ENCODE measurements around the gene E2F1. TPM values are rescaled to one million over a fixed set of nuclear protein-coding genes. Genes with fewer than 3 reads are reported as not detected.

The E2F1 gene
- total and polyA plus RNA-seq, 8 donors, result 2.3 to 24.9 (median 4.6) TPM

DNA sequence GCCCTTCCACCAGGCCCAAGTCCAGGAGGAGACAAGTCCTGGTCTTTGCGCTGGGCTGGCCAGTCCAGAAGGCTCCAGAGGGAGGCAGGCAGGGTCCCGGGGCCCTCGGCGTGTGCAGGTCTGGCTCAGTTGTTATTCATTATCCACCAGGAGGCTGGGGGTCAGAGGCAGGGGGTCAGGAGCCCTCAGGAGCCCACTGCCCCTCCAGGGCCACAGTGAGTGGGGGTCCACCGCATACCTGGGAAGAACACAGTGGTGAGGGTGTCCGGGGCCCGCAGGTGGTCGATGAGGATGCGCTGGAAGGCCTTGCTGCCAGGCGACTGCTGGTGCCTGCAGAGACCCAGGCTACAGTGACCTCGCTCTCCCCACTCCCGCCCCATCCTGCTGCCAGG is 28.5 kb downstream of the E2F1 start:
- TF ChIP-seq POLR2AphosphoS5 (IDR thresholded peaks at IDR 0.05) (no peak), POLR2A (IDR thresholded peaks at IDR 0.05) (no peak), EP300 (IDR thresholded peaks at IDR 0.05) (no peak)
- TF ChIP-seq, protein P1, sequence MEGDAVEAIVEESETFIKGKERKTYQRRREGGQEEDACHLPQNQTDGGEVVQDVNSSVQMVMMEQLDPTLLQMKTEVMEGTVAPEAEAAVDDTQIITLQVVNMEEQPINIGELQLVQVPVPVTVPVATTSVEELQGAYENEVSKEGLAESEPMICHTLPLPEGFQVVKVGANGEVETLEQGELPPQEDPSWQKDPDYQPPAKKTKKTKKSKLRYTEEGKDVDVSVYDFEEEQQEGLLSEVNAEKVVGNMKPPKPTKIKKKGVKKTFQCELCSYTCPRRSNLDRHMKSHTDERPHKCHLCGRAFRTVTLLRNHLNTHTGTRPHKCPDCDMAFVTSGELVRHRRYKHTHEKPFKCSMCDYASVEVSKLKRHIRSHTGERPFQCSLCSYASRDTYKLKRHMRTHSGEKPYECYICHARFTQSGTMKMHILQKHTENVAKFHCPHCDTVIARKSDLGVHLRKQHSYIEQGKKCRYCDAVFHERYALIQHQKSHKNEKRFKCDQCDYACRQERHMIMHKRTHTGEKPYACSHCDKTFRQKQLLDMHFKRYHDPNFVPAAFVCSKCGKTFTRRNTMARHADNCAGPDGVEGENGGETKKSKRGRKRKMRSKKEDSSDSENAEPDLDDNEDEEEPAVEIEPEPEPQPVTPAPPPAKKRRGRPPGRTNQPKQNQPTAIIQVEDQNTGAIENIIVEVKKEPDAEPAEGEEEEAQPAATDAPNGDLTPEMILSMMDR (IDR thresholded peaks at IDR 0.05), result no peak
- Histone ChIP-seq H3K36me3 (peaks cover 27 to 48% (median 42%) of the 10 kb centered on the region in 4 donors), H3K4me1 (peaks cover 27 to 36% (median 33%) of the 10 kb centered on the region in 4 donors), H3K27me3 (no peaks in the 10 kb centered on the region), H3K27ac (no peak overlapping the region), H3K4me3 (no peak overlapping the region), H3K9me3 (no peaks in the 10 kb centered on the region)
- peak in 1 of 2 donors; percentile 5 for DNase-seq
- WGBS, 5 donors, result 91 to 99% (median 96%) methylated on average over 6 to 12 of the region's 12 CpGs
- intact Hi-C loops (cut with DNase I; ENCODE audit: low total_unique reads), result loop anchor here (5.0 kb wide), 1 partner anchor 205 kb away; no protein-coding TSS in a partner anchor

DNA sequence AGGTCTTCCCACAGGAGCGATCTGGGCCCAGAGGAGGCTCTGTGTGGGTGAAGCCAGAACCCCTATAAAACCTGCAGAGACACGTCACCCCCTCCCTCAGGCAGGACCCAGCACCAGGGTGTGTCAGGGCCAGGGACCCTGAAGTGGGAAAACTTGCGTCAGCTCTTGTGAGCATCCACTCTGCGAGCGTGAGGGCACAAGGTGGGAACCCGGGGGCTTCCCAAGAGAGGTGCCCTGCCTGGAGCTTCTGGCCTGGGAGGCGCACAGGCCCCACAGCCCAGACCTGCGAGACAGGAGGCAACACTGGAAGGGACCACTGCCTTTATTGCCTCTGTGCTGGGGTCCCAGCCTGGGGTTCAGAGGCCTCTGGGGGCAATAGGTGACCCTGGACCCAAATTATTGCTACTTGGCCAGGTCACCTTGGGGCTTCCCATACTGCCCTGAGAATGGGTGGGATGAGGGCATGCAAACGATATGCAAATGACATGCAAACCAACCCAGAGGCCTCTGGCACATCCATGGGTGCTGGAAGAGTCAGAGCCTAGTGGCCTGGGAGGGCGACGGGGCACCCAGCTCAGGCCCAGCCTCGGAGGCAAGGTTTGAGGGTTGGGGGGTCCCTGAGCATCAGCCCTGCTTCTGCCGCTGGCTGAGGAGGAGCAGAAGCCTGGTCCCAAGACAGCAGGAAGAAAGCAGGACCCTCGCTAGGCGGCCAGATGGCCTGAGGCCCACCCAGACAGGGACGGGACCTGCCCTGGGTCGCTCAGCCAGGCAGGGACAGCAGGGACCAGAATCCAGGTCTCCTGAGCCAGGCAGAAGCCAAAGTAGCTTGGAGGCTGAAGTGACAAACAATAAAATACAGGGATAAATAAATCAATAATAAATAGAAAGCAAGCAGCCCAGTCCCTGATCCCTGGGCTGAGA is 29.1 kb downstream of the E2F1 start:
- Histone ChIP-seq H3K36me3 (peaks cover 27 to 48% (median 42%) of the 10 kb centered on the region in 4 donors), H3K27me3 (no peaks in the 10 kb centered on the region), H3K27ac (no peak overlapping the region), H3K4me3 (no peak overlapping the region), H3K9me3 (no peaks in the 10 kb centered on the region), H3K4me1 (peaks cover 26 to 34% (median 31%) of the 10 kb centered on the region in 4 donors)
- WGBS, 5 donors, result 93 to 96% (median 95%) methylated on average over 14 to 17 of the region's 17 CpGs
- intact Hi-C loops (cut with DNase I; ENCODE audit: low total_unique reads), result loop anchor here (5.0 kb wide), 1 partner anchor 205 kb away; no protein-coding TSS in a partner anchor
- TF ChIP-seq POLR2AphosphoS5 (IDR thresholded peaks at IDR 0.05), result no peak
- no peak for TF ChIP-seq POLR2A (IDR thresholded peaks at IDR 0.05)
- no peak for TF ChIP-seq EP300 (IDR thresholded peaks at IDR 0.05)
- TF ChIP-seq, protein P1 (IDR thresholded peaks at IDR 0.05), result no peak
- DNase-seq, result peak in 1 of 2 donors; percentile 10

DNA sequence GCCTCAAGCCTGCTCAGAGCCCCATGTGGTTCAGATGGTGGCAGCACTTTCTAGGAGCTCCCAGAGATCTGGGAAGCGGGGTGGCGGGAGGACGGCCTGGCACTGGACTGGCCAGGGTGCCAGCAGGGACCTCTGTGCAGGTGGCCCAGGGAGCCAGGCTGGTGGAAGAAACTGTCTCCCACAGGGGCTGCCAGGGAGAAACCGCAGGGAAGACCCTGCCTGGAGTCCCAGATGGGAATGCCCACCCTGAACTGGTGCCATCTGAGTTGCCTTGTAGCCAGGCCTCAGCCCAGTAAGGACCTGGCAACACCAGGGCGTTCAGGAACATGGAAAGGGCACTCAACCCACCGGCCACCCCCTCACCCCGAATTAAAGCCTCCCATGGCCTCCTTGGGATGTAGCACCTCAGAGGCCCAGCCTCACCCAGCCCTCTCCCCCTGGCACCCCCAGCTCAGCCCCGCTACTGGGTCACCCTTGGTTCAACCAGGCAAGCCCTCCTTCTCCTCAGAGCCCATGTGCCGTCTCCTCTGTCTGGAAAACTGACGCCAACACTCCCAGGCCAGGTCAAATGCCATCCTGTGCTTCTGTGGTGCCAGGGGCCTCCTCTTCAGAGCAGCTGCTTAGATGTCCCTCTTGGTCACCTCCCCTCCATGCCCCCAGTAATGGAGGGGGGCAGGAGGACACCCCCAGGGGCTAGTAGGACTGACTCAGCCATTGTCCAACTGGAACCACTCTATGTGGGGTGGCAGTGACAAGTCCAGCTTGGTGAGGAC is 30.0 kb downstream of the E2F1 start:
- Histone ChIP-seq H3K4me1 (peaks cover 30 to 43% (median 38%) of the 10 kb centered on the region in 4 donors), H3K9me3 (no peaks in the 10 kb centered on the region), H3K27ac (no peak overlapping the region), H3K36me3 (peaks cover 27 to 48% (median 42%) of the 10 kb centered on the region in 4 donors), H3K4me3 (no peak overlapping the region), H3K27me3 (no peaks in the 10 kb centered on the region)
- 94 to 97% (median 95%) methylated on average over 6 to 10 of the region's 10 CpGs for WGBS, 5 donors
- DNase-seq, result peak in 1 of 2 donors; percentile 11
- TF ChIP-seq POLR2A (IDR thresholded peaks at IDR 0.05) (no peak), EP300 (IDR thresholded peaks at IDR 0.05) (no peak), POLR2AphosphoS5 (IDR thresholded peaks at IDR 0.05) (no peak)
- TF ChIP-seq, protein P1 (IDR thresholded peaks at IDR 0.05), result no peak
- intact Hi-C loops (cut with DNase I; ENCODE audit: low total_unique reads), result loop anchor here (5.0 kb wide), 1 partner anchor 204 kb away; no protein-coding TSS in a partner anchor

DNA sequence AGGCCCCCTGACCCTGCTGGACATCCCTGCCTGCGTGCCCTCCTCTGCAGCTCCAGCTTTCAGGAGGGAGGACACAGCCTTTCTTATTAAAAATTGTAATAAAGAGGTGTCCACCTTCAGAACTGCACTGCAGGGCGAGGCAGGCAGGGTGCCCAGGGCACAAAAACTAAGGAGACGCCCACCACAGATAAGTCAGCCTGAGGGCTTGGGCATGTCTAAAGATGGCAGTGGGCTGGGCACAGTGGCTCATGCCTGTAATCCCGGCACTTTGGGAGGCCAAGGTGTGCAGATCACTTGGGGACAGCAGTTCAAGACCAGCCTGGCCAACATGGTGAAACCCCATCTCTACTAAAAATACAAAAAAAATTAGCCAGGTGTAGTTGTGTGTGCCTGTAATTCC is 31.0 kb downstream of the E2F1 start:
- intact Hi-C loops (cut with DNase I; ENCODE audit: low total_unique reads), result loop anchor here (5.0 kb wide), 1 partner anchor 203 kb away; no protein-coding TSS in a partner anchor
- TF ChIP-seq EP300 (IDR thresholded peaks at IDR 0.05) (no peak), POLR2A (IDR thresholded peaks at IDR 0.05) (no peak), POLR2AphosphoS5 (IDR thresholded peaks at IDR 0.05) (no peak)
- TF ChIP-seq, protein P1 (IDR thresholded peaks at IDR 0.05), result no peak
- peaks cover 33 to 46% (median 41%) of the 10 kb centered on the region in 4 donors for H3K4me1 ChIP-seq
- 35 to 58% (median 37%) methylated on average over 4 of the region's 4 CpGs for WGBS, 5 donors
- H3K4me3 ChIP-seq, result no peak overlapping the region
- DNase-seq, result no peak
- peak overlapping the region in 3 of 5 donors; percentile 70 to 80 (median 79) for H3K27ac ChIP-seq
- no peaks in the 10 kb centered on the region for H3K9me3 ChIP-seq
- no peaks in the 10 kb centered on the region for H3K27me3 ChIP-seq
- H3K36me3 ChIP-seq, result peaks cover 21 to 43% (median 39%) of the 10 kb centered on the region in 4 donors

Measured in stomach (tissue), 9 donors.